Neural progenitor cell (in vitro differentiated cells): ENCODE measurements around the gene KIAA0825.

Source experiments
- EZH2 ChIP-seq: fragments of 200-600 bp; sonication (generic); IDR thresholded peaks from 2 replicates; pipeline ENCODE4 v1.6.1; 2017; ENCODE audit warnings: antibody characterized with exemption, mild to moderate bottlenecking, moderate library complexity
- TF ChIP-seq, protein P1 (sequence below): fragments of 200-600 bp; sonication (generic); IDR thresholded peaks from 2 replicates; pipeline ENCODE4 v1.5.1; 2017; ENCODE audit warnings: antibody characterized with exemption, mild to moderate bottlenecking

DNA sequence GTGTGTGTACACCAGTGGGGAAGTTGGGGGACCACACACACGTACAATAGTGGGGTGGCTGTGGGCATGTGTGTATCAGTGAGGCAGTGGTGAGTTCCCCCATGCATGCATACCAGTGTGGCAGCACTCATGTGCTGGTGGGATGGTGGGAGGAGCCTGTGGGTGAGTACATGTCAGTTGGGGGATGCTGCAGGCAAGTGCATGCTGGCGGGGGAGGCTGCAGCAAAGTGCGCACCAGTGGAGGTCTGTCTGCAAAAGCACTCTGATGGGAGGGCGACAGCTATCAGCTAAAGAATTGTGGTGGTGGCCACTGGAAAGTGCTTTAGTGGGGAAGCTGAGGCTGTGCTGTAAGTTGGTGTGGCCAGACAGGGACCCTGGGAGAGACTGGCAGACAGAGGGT, 418.8 kb downstream of the KIAA0825 start:
- TF ChIP-seq, protein P1, sequence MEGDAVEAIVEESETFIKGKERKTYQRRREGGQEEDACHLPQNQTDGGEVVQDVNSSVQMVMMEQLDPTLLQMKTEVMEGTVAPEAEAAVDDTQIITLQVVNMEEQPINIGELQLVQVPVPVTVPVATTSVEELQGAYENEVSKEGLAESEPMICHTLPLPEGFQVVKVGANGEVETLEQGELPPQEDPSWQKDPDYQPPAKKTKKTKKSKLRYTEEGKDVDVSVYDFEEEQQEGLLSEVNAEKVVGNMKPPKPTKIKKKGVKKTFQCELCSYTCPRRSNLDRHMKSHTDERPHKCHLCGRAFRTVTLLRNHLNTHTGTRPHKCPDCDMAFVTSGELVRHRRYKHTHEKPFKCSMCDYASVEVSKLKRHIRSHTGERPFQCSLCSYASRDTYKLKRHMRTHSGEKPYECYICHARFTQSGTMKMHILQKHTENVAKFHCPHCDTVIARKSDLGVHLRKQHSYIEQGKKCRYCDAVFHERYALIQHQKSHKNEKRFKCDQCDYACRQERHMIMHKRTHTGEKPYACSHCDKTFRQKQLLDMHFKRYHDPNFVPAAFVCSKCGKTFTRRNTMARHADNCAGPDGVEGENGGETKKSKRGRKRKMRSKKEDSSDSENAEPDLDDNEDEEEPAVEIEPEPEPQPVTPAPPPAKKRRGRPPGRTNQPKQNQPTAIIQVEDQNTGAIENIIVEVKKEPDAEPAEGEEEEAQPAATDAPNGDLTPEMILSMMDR, result no peak
- TF ChIP-seq EZH2, result no peak
